HG03108 (cell line): Measurements from ENCODE around the gene ZNF462.
"Not testable (repeated sequence)": the region's sequence is repeated elsewhere in the genome, so short reads cannot be mapped to it uniquely, and the experiment has no call there.

ENCODE experiments used
- ATAC-seq: cut with Tn5 transposase; IDR thresholded peaks from one replicate; pipeline ENCODE4 v1.9.1; 2021; ENCODE audit warnings: moderate library complexity; ENCODE audit not compliant: unreplicated experiment

Gene ZNF462

GRCh38 chr9:106958955-106959657 lies 96.1 kb downstream of the ZNF462 start:
- no peak for ATAC-seq

GRCh38 chr9:106960258-106960657 lies 97.3 kb downstream of the ZNF462 start:
- ATAC-seq: no peak

DNA sequence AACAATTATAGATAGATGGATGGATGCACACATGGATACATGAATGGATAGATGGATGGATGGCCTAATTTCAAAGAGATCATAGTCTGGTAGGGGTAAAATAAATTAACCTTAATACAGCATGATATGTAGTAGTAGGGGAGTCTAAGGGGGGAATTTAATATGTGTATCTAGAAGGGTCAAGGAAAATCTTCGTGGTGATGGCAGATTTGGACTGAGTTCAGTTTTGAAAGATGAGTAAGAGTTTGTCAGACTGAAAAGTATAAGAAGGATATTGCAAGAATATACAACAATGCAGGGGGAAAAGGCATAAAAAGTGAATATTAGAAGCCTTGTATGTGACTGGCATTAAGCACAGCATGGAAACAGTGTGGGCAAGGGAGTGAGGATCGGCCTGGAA lies 98.7 kb downstream of the ZNF462 start:
- no peak for ATAC-seq

DNA sequence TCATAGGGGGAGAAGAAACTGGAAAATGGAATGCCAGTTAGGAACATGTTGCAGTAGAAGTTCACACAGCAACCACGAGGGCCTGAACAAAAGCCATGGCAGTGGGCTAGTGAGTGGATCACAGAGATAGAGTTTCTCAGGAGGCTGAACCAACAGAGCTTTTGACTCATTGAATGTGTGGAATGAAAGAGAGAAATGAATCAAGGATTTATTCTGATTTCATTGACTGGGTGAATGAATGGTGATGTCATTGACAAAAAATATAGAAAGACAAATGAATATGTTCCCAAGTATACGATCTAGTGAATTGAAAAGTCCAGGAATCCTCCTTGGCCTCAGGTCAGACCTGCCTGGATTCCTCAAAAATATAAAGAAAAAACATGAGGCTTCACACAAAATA lies 99.2 kb downstream of the ZNF462 start:
- no peak for ATAC-seq

DNA sequence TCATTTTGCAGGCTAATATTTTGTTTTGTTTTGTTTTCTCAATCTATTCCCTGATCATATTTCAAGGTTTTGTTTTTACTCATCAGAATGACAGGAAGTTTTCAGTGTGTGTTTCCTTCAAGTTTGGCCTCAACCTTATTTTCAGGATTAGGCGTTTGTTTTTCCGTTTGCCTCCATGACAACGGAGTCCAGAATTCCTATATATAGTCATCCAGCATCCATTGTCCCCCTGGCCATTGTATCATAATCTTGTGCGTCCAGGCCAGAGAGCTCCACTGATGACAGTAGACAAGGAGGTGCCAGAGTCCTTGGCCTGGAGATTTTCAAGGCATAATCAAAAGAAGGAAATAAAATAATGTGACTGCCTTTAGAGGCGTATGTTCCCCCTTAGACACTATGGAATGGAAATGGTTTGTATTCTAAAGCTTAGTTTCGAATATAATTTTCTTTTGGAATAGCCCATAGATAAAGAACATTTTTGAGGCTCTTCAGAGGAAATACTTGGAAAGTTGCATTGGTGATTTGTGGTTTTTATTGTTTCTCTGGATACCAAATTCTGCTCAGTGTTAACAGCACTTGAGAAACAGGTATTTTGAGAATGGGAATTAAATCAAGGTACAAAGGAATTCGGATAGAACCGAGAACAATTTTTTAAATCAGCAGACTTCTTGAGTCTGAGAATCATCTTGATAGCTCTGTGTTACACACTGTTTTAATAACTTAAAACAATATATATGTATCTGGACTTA lies 99.8 kb downstream of the ZNF462 start:
- ATAC-seq: no peak

GRCh38 chr9:106963684-106964083 lies 100.7 kb downstream of the ZNF462 start:
- ATAC-seq: no peak

- no peak for ATAC-seq
Observed at GRCh38 chr9:106964329-106964728, 101.4 kb downstream of the ZNF462 start.

- ATAC-seq: no peak
Observed at GRCh38 chr9:106964822-106965525, 102.0 kb downstream of the ZNF462 start.

GRCh38 chr9:106966481-106966880 lies 103.5 kb downstream of the ZNF462 start:
- ATAC-seq: no peak

- ATAC-seq: no peak
Observed at GRCh38 chr9:106969696-106970095, 106.7 kb downstream of the ZNF462 start.

GRCh38 chr9:106970219-106970975 lies 107.4 kb downstream of the ZNF462 start:
- ATAC-seq: no peak

DNA sequence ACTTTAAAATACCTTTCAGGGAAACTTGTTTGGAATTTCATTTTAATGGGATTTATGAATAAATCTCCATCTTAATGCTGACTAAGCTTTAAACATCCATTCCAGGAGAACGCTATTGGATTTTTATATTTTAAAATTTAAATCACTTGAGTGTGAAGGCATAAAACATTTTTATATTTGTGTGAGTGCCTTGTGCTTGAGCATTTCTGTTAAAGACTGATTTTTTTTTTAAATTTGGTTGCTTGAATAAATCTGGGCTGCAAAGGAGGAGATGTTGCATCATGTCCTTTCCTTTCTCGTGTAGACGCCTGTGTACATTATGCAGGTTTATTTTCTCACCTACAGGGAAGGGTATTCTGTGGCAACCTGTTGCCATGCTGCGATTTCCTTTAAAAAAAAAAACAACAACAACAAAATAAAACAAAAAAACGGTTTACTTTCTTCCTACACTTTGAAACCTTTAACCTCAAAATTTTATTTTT lies 108.1 kb downstream of the ZNF462 start:
- ATAC-seq: no peak

- ATAC-seq: no peak
Observed at GRCh38 chr9:106972082-106972481, 109.1 kb downstream of the ZNF462 start.

DNA sequence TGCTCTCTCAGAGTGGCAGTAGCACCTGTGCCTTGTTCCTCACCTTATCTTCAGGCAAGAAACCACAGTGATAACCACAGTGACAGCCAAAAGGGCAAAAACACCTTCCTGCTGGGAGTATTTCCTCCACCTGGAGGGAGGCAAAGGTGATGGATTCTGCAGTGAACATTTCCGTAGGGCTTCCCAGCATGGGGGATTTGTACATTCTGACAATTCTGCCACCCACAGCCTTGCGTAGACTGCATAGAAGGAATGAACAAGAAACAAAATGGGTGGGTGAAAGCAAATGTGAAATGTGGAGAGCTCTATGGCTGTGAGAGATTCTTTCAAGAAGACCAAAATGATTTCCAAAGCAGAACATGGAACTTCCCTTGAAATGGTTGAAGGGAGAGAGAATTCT lies 111.4 kb downstream of the ZNF462 start:
- ATAC-seq: no peak

GRCh38 chr9:106976772-106977171 lies 113.8 kb downstream of the ZNF462 start:
- no peak for ATAC-seq

DNA sequence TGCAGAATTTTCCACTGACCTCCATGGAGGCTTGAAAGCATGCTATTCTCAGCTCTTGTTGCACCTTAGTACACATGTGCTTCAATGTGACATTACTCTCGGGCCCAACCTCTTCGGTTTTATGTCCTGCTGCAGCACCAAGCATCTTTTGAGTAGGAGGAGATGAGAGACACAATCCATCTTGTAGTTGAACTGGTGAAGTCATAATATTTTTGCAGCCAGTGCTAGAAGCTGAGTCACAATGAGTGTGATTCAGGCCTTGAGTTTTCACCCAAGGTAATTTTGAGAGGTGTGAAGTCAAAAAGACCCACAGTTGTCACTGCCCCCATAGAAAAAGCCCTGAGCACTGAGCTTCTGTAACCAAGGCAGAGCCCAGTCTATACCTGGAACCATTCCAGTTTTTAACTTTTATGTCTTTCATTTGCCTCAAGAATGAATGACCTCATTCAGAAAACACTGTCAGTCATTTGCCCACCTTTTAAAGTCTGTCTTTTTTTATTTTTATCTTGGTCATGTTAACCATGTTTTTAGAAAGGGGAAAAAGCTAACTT lies 117.7 kb downstream of the ZNF462 start:
- no peak for ATAC-seq

- ATAC-seq: peak; percentile 71
Observed at GRCh38 chr9:106981396-106982287, 118.7 kb downstream of the ZNF462 start.

DNA sequence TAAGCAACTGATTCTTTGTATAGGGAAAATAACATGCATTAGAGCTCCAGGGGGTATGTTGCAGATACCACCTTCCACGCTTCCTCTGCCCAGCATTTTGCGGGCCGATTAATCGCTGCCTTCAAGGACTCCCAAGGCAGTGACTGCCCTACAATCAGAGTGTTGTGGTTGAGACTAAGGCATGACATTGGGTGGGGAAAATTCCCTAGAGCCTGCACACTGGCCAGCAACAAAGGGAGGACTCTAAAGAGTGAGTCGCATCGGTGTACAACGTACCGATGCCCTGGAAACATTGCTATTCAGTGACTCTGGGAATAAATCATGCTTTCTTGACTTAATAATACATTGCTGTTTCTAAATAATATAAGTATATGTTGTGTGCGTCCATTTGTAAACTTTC lies 119.7 kb downstream of the ZNF462 start:
- no peak for ATAC-seq

- no peak for ATAC-seq
Observed at GRCh38 chr9:106983346-106983745, 120.4 kb downstream of the ZNF462 start.

DNA sequence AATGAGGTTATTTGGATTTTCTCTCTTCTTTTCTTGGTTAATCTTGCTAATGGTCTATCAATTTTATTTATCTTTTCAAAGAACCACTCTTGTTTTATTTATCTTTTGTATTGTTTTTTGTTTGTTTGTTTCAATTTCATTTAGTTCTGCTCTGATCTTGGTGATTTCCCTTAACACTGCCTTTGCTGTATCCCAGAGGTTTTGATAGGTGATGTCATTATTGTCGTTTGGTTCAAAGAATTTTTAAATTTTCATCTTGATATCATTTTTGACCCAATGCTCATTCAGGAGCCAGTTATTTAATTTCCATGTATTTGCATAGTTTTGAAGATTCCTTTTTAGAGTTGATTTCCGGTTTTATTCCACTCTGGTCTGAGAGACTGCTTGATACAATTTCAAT lies 126.9 kb downstream of the ZNF462 start:
- not testable (repeated sequence) for ATAC-seq
